Measurements from ENCODE around the gene BABAM1. TPM values are rescaled to one million over a fixed set of nuclear protein-coding genes. Genes with fewer than 3 reads are reported as not detected.

BABAM1 gene
- total RNA-seq, 4 donors from 2014 or later, result 58.1 to 240 (median 97.2) TPM

DNA sequence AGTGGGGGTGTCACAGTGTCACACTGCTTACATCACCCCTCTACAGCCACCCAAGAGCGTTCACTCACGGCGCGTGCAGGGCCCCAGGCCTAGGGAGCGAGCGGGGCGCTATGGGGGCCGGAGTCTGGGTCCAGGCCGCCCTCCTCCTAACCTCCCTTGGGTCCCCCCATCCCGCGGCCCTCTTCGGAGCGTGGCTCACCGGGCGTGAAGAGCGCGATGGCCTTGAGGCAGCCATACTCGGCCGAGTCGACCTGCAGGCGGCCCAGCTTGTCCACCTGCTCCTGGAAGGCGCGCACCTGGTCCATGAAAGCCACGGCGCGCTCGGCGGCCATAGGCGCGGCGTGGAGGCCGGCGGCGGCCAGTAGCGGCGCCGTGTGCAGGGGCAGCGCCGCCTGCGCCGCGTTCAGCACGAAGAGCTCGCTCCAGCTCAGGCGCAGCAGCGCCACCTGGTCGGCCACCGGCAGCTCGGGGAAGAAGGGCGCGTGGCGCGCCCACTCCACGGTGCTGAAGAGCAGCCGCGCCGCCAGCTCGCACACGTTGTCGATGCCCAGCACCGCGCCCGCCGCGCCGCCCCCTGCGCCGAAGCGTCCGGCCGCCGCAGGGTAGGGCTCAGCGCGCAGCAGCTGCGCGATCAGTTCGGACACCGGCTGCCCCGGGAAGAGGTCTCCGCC lies 31.8 kb upstream of the BABAM1 start:
- Histone ChIP-seq H3K27ac (peak overlapping the region; percentile 51 to 81), H3K4me3 (peak overlapping the region; percentile 6 to 44), H3K4me1 (peaks cover 5 to 13% of the 10 kb centered on the region in 2 donors), H3K9me3 (no peaks in the 10 kb centered on the region), H3K27me3 (no peaks in the 10 kb centered on the region), H3K36me3 (no peaks in the 10 kb centered on the region)
- TF ChIP-seq, protein P1, sequence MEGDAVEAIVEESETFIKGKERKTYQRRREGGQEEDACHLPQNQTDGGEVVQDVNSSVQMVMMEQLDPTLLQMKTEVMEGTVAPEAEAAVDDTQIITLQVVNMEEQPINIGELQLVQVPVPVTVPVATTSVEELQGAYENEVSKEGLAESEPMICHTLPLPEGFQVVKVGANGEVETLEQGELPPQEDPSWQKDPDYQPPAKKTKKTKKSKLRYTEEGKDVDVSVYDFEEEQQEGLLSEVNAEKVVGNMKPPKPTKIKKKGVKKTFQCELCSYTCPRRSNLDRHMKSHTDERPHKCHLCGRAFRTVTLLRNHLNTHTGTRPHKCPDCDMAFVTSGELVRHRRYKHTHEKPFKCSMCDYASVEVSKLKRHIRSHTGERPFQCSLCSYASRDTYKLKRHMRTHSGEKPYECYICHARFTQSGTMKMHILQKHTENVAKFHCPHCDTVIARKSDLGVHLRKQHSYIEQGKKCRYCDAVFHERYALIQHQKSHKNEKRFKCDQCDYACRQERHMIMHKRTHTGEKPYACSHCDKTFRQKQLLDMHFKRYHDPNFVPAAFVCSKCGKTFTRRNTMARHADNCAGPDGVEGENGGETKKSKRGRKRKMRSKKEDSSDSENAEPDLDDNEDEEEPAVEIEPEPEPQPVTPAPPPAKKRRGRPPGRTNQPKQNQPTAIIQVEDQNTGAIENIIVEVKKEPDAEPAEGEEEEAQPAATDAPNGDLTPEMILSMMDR (IDR thresholded peaks at IDR 0.05), result peak; percentile 49 to 80 (median 75)
- peak in 1 of 2 donors; percentile 13 for TF ChIP-seq POLR2A (IDR thresholded peaks at IDR 0.05)
- DNase-seq, result peak; percentile 62 to 72
- intact Hi-C loops (cut with DNase I; ENCODE audit: low total_unique reads), result no loop called here

DNA sequence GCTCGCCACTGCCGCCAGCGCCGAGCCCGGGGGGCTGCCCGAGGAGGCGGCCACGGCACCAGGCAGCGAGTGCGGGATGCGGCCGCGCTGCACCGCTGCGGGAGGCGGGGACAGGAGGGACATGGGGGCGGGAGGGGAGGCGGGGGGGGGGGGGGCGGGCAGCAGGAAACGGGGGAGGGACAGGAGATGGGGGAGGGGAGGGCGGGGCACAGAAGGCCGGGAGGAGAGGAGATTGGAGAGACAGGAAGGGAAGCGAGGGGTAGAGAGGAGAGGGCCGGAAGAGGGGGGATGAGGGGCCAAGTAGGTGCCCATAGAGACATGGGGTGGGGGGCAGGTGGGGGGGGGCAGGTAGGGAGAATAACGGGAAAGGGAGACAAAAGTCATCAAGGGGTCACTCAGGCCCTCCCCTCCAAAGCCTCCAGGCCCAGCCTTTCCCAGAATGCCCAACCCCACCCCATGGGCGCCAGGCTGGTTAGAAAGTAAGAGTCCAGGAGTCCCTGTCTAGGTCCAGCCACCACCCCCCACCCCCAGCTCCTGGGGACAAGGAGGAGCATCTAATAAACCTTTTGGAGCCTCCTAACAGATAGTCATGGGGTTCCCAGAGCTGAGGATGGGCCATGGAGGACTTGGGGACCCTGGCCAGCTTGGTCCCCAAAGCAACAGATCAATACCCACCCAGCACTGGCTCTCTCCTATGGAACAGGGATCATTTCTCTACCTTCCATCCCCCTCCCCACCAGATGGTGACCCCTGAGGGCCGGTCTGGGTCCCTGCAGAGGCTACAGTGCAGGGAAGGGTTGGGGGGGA lies 31.1 kb upstream of the BABAM1 start:
- intact Hi-C loops (cut with DNase I; ENCODE audit: low total_unique reads), result no loop called here
- peak overlapping the region; percentile 51 to 81 for H3K27ac ChIP-seq
- no peaks in the 10 kb centered on the region for H3K9me3 ChIP-seq
- DNase-seq, result no peak
- H3K4me1 ChIP-seq, result peaks cover 5 to 13% of the 10 kb centered on the region in 2 donors
- no peak for TF ChIP-seq POLR2A (IDR thresholded peaks at IDR 0.05)
- TF ChIP-seq, protein P1 (IDR thresholded peaks at IDR 0.05), result no peak
- no peaks in the 10 kb centered on the region for H3K36me3 ChIP-seq
- peak overlapping the region; percentile 6 to 44 for H3K4me3 ChIP-seq
- no peaks in the 10 kb centered on the region for H3K27me3 ChIP-seq

DNA sequence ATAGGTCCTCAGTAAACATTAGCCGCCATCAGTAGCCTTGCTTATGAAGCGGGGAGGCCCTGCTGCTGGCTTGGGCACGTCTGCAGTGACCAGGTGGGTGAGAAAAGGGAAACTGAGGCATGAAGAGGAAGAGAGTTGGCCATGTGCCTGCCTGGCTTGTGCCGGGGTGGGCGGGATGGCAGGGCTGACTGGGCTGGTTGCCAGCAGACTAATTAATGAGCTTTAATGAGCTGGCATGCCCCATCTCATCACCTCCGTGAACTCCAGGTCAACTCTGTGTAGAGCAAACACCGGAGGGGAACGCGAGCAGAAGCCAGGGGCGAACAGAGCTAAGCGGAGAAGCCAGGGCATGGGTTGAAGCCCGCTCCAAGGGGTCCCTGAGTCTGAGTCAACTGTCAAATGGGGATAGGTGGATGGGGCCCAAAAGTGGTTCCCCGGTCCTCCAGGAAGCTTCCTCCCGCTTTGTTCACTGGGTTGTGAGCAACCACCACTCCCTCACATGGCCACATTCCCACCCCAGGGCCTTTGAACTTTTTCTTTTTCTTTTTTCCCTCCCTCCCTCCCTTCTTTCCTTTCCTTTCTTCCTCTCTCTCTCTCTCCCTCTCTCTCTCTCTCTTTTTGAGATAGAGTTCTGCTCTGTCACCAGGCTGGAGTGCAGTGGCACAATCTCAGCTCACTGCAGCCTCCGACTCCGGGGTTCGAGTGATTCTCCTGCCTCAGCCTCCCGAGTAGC lies 30.3 kb upstream of the BABAM1 start:
- TF ChIP-seq, protein P1 (IDR thresholded peaks at IDR 0.05), result no peak
- TF ChIP-seq POLR2A (IDR thresholded peaks at IDR 0.05), result no peak
- intact Hi-C loops (cut with DNase I; ENCODE audit: low total_unique reads), result no loop called here
- peak overlapping the region; percentile 51 to 81 for H3K27ac ChIP-seq

DNA sequence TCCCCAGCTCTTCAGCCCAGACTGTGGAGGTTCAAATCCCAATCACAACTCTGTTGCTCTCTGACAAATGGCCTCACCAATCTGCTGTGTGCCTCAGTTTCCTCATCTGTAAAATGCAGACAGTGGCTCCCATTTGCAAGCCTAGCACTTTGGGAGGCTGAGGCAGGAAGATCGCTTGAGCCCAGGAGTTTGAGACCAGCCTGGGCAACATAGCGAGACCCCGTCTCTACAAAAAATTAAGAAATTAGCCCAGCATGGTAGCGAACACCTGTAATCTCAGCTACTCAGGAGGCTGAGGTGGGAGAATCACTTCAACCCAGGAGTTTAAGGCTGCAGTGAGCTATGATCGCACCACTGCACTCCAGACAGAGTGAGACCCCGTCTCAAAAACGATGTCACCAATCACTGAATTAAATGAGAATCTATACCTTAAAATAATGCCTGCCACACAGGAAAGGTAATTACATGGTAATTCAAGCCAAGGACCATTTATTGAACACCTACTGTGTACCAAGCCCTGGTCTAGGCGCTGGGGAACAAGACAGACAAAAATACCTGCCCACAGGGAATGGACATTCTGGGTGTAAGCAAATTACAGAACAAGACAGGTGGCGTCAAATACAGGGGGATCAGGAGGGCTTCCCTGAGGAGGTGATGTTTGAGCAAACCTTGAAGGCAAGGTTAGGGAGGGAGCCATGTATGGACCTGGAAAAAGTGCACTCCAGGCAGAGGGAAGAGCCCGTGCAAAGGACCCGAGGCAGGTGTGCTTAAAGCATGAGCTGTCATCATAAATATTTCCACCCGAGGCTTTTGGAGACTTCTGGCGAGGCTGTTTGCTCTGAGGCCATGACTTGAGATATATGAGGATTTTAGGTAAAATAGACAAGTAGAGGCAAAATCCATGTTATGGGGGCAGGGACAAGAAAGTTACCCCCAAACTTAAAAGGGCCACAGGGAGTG lies 29.2 kb upstream of the BABAM1 start:
- no peak for DNase-seq
- no peaks in the 10 kb centered on the region for H3K9me3 ChIP-seq
- TF ChIP-seq, protein P1 (IDR thresholded peaks at IDR 0.05), result no peak
- no peak for TF ChIP-seq POLR2A (IDR thresholded peaks at IDR 0.05)
- intact Hi-C loops (cut with DNase I; ENCODE audit: low total_unique reads), result no loop called here
- no peak overlapping the region for H3K4me3 ChIP-seq
- H3K4me1 ChIP-seq, result peaks cover 5 to 20% of the 10 kb centered on the region in 2 donors
- no peaks in the 10 kb centered on the region for H3K36me3 ChIP-seq
- no peak overlapping the region for H3K27ac ChIP-seq
- no peaks in the 10 kb centered on the region for H3K27me3 ChIP-seq

More for the DNA sequence above, 30.3 kb upstream of the BABAM1 start:
- peaks cover 5 to 13% of the 10 kb centered on the region in 2 donors for H3K4me1 ChIP-seq
- no peaks in the 10 kb centered on the region for H3K9me3 ChIP-seq
- no peaks in the 10 kb centered on the region for H3K36me3 ChIP-seq
- no peak overlapping the region for H3K4me3 ChIP-seq
- H3K27me3 ChIP-seq, result no peaks in the 10 kb centered on the region
- DNase-seq, result no peak

Measured in uterus (tissue), 4 donors.